Adrenal gland (tissue), 5 donors: ENCODE data around the gene CACTIN.

Source experiments
- CTCF ChIP-seq, 6 experiments: fragments of 450-650 bp in 4 of 6; fragments of 200-600 bp in 2 of 6; sonication (generic) in 1 of 6; IDR thresholded peaks; 1 replicate in 5 of 6; 2 replicates in 1 of 6; pipeline versions ENCODE4 v1.5.1 to v1.8.0; 2016 to 2021; ENCODE audit warnings: antibody characterized with exemption in 6 of 6, mild to moderate bottlenecking in 2 of 6, moderate library complexity in 1 of 6
- POLR2A ChIP-seq, 2 donors: fragments of 450-650 bp; IDR thresholded peaks; one replicate each; pipeline ENCODE4 v1.6.1; 2017; ENCODE audit warnings: antibody characterized with exemption in 2 of 2, mild to moderate bottlenecking in 2 of 2, moderate library complexity in 1 of 2
- donor health status: DM: no; HTN: no; CAD: no.

GRCh38 chr19:3672575-3672948 lies 46.0 kb upstream of the CACTIN start:
- TF ChIP-seq POLR2A (IDR thresholded peaks at IDR 0.05): no peak
- TF ChIP-seq CTCF (IDR thresholded peaks at IDR 0.05): no peak
